Measurements from ENCODE around the gene LPP. TPM values are rescaled to one million over a fixed set of nuclear protein-coding genes. Genes with fewer than 3 reads are reported as not detected.
"Not testable (repeated sequence)": the region's sequence is repeated elsewhere in the genome, so short reads cannot be mapped to it uniquely, and the experiment has no call there.

LPP gene
- total RNA-seq, 1 donor from 2014 or later, result 210 TPM

DNA sequence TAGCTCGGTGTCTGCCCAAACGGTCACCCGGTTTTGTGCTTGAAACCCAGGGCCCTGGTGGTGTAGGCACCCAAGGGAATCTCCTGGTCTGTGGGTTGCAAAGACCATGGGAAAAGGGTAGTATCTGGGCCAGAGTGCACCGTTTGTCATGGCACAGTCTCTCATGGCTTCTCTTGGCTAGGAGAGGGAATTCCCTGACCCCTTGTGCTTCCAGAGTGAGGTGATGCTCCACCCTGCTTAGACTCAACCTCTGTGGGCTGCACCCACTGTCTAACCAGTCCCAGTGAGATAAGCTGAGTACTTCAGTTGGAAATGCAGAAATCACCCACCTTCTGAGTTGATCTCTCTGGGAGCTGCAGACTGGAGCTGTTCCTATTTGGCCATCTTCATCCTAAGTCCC is 274.0 kb downstream of the LPP start:
- not testable (repeated sequence) for DNase-seq (ENCODE audit: low spot score)

DNA sequence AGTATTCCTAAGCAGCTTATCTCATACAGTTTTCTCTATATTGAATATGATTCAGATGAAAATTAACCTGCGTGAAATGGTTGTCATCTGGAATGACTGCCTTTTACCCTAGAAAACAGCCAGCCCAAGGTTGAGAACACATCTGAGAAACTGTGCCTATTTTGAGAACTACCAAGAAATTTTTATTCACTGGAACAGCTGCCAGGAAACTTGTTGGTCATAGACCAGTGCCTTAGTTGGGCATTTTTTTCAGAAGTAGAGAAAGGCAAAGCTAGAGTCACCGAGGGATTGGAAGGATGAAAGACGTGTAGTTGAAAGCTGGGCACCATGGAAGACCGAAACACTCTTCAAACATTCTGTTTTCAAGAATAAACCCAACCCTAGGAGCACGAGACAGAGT is 277.1 kb downstream of the LPP start:
- DNase-seq (ENCODE audit: low spot score), result no peak

DNA sequence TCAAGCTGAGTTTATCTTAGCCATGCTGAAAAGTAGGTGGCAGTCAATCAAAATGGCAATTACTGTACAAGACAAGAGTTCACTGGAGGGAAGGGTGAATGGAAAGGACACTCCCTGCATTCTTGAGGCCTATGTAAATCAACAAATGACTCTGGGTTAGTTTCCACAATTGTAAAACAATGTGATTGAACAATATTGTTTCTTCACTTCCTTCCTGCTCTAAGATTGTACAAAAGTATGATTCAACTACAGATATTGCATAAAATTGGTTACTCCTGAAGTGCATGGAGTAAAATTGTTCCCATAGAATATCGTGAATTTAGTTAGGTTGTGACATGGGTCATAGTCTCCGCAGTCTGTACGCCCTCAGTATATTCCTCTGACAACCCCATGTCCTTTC is 277.6 kb downstream of the LPP start:
- no peak for DNase-seq (ENCODE audit: low spot score)

DNA sequence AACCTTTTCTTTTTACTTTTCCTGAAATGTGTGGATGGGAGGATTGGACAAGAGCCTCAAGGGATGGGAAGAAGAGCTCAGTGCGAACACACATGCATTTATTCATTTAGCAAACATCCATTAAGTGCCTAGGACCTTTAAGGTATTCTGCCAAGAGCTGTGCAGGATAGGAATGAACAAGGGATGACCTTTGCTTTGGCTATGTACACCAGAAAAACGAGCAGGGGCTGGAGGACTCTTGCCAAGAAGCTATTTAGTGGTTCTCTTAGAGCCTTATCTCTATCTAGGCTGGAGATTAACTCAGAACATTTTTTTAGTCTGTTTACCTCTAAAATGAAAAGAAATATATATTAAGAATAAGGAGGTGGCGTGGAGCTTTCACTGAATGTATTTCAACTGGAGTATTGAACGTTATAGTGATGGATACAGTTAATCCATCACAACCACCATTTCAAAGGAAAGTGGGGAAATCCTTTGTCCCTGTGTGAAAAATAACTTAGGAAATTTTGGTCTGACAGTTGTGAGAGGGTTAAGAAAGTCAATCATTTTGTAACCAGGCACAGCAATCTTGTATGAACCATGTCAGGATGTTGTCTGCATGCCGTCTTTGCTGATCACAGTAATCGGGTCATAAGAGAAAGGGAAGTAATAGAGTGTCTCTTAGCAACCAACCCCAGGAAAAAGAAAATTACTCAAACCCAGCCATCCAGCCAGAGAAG is 279.0 kb downstream of the LPP start:
- no peak for DNase-seq (ENCODE audit: low spot score)

DNA sequence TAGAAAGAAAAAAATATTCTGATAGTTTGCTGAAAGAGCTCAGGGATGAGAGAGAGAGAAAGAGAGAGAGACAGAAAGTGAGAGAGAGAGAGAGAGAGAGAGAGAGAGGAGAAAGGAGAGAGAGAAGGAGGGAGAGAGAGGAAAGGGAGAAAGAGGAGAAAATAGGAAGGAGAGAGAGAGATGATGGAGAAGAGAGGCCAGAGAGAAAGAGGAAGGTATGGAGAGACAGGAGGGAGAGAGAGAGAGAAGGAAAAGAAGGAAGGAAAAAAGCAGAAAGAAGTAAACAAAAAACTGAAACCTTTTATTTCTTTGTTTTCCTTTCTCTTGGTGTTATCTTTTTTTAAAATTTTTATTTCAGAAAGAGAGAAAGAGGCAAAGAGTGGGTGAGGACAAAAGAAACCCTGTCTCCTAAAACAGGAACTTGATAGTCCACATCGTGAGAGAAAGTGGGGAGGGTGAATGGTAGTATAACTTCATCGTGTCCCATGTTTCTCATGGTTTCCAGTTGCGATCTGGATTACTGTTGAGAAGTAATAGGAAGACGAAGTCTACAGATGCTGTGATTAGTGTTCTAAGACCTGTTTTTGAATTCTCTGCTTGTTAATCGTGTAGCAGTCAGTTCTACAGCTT is 279.7 kb downstream of the LPP start:
- no peak for DNase-seq (ENCODE audit: low spot score)

DNA sequence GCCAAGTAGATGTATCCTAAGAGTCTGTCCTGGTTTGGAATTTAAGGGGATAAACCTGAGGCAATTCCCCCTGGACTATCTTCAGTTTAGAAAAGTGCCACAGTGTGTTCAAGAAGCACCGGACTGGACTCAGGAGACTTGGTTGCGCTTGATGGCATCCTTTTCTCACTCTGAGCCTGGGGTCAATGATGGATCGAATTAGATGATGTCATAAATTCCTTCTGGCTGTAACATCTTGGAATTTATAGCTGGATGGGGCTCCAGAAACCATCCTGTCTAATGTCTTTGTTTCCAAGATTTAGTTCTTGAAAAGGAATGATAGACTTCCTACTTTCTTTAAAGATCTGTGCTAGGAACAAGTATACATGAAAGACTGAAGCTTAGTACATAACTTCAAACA is 280.6 kb downstream of the LPP start:
- no peak for DNase-seq (ENCODE audit: low spot score)

DNA sequence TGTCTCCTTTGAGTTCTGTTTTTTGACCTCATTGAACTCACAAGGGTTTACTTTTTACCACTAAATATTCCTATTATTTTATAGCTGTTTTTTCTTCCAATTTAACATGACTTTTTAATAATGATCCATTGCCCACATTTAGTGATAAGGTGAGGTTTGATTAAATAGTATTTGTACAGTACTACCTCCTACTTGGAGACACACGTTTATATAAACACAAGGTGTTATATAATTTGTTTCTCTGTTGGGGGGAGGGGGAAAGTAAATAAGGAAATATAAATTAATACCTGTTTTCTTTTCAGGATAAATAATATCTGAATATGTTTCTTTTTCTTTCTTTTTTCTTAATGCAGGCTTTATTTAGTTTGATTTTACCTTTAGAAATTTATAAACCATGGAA is 281.3 kb downstream of the LPP start:
- no peak for DNase-seq (ENCODE audit: low spot score)

DNA sequence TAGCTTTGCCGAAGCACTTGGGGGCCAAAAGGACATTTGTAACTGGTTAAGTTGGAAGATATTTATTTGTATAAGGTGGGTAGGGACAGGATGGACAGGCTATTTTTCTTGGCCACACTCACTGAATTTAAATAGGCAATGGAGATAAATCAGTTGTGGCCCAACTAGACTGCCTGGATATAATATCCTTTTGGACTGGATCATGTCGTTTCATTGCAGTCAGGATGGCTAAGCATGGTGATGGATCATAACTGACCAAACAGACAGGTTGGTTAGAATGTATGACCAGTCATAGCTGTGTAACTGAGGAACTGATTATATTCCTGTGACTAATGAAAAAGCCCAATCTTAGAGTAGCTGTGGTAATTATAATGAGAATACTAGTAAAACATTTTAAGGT is 284.0 kb downstream of the LPP start:
- DNase-seq (ENCODE audit: low spot score), result no peak

DNA sequence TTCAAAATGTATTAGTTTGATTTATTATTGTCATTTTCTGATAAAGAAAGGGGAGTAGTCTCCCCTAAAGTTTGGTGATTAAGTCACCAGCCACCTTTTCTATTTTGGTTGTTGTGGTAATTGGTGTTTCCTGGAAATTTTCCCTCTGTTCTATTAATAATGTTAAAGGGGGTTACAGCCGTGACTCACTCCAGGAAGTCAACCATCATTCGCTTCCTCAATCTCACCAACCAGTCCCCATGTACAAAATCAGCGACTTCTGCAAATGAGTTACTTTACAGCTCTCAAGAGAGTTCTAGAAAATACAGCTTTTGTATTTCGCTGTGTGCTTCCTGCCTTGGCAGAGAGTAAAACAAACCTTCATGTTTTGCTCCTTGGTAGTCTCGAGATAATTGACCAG is 285.1 kb downstream of the LPP start:
- DNase-seq (ENCODE audit: low spot score), result no peak

DNA sequence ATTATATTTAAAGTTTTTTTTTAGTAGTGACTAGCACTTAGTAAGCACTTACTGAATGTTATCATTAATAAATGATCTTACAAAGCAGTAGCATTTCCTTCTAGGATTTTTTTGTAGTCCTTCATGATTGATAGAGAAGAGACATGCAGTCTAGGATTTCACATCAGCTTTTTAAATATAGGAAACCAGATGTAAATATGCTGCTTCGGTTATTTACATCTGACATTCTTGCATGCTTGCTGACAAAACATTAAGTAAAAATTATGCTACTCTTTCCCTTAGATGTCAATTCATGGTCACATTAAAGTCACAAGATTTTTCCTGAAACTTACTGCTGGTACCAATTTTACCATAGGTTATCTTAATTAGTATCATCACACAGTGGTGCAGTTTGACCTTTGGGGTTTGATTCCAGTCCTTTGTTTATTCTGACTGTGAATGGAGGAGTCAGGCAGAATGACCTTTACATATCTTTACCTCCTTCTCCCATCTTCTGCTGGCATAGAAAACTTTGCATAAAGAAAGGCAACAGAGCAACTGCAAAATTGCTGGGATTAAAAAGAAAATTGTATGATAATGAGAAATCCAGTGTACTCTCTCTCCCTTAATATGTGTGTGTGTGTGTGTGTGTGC is 286.5 kb downstream of the LPP start:
- DNase-seq (ENCODE audit: low spot score), result no peak

DNA sequence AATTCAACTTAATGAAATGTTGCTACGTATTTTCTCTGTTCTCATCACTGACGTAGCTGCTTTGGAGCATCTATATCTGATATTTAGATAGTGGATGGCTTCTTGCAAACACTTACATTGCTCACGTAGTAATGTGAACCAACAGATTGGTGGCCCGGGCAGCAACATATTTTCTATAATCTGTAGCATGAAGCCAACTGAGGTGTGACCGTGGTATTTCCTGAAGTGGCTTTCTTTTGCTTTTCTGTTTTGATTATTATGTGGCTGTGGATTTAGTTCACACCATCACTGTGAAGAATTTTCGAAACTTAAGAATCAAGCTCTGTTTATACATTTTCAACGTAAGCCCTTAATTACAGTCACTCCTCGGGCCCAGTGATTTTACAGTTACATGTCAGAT is 288.5 kb downstream of the LPP start:
- no peak for DNase-seq (ENCODE audit: low spot score)

DNA sequence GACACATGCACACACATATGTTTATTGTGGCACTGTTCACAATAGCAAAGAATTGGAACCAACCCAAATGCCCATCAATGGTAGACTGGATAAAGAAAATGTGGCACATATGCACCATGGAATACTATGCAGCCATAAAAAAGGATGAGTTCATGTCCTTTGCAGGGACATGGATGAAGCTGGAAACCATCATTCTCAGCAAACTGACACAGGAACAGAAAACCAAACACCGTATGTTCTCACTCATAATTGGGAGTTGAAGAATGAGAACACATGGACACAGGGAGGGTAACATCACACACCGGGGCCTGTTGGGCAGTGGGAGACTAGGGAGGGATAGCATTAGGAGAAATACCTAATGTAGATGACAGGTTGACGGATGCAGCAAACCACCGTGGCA is 291.2 kb downstream of the LPP start:
- DNase-seq (ENCODE audit: low spot score), result not testable (repeated sequence)

DNA sequence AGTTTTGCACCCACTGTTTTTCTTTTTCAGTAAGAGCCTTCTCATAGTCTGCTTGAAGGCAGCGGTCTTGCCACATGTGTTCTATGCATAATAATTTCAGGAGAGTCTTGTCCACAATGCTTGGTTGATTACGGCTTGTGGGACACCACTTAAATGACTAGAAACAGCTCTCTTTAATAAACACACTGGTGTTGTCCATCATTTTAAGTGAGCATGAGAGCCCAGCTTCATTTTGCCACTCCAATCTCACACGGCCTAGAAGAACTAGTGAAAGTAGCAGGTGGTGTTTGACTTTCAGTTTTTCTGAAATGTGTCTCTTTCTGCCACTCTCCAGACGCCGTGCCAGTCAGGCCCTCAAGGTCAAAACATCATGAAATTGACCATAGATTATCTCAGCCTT is 292.1 kb downstream of the LPP start:
- no peak for DNase-seq (ENCODE audit: low spot score)

DNA sequence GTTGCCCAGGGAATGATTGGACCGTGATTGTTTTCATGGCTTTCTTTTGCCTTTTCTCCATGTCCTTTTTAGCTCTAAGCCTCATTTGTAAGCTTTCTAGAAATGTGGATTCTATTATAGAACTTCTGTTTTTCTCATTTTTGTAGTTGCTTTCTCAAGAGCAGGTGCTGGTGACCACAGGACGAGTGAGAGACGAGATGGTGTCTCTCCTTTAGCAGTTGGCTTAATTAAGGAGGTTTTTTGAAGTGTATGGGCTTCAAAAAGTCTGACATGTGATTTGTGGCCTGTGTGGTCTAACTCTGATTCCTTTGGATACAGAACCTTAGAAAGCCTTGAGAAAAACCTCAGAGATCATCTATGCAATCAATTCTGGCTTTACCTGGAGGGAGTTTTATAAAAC is 292.8 kb downstream of the LPP start:
- DNase-seq (ENCODE audit: low spot score), result no peak

DNA sequence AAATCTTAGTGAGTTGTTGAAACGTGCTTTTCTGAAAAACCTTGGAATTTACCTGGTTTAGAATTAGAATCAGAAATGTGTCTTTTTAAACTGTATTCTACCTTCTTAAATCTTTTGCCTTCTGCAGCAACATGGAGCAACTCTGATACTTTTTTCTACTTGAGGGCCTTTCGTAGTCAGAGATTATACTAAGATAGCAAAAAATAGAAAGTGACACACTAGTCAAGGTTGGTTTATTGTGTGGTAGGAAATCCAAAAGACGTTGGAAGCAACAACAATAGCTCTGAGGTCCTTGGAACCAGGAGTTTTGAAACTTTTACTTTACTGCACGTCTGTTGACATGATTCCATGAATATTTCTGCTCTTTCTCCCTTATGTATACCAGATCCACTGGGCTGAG is 294.9 kb downstream of the LPP start:
- no peak for DNase-seq (ENCODE audit: low spot score)

DNA sequence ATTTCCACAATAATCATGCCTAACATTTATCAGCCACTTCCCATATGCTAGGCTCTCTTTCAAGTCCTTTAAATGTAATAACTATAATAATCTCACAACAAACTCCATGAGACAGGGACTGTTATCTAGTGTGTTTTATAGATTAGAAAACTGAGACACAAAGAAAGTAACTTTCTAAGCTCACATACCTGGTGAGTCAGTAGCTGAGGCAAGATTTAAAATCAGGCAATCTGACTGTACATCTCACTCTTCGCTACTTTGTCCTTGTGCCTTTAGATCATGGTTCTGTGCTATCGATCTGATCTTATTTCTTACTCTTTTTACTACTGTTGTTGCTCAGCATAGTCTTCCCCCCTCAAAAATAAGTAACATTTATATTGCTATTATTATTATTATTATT is 295.5 kb downstream of the LPP start:
- no peak for DNase-seq (ENCODE audit: low spot score)

DNA sequence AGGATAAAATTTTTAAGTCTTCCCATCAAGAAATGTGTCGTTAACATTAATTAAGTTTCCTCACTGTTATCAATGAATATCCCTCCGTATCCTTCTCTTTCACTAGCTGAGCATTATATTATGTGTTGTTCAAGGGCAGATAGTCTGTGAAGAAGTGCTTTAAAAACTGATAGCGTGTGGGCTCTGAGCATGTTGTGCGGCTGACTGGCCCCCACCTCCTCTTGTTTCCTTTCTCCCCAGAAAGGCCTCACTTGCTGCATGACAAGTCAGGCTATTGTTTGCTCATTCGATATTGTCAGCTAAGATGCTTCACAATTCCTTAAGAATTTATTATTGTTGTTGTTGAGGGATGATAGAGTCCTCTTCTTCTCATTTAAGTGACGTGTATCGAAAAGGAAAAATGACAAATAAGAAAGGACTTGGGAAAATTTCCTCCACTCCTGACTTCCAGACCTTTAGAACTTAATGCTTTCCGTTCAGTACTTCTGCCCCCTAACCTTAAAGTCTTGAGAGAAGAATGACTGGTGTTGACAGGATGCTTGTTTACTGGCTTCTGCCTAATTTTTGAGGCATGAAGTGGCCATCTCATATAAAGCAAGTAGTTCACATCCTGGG is 298.3 kb downstream of the LPP start:
- DNase-seq (ENCODE audit: low spot score), result no peak

DNA sequence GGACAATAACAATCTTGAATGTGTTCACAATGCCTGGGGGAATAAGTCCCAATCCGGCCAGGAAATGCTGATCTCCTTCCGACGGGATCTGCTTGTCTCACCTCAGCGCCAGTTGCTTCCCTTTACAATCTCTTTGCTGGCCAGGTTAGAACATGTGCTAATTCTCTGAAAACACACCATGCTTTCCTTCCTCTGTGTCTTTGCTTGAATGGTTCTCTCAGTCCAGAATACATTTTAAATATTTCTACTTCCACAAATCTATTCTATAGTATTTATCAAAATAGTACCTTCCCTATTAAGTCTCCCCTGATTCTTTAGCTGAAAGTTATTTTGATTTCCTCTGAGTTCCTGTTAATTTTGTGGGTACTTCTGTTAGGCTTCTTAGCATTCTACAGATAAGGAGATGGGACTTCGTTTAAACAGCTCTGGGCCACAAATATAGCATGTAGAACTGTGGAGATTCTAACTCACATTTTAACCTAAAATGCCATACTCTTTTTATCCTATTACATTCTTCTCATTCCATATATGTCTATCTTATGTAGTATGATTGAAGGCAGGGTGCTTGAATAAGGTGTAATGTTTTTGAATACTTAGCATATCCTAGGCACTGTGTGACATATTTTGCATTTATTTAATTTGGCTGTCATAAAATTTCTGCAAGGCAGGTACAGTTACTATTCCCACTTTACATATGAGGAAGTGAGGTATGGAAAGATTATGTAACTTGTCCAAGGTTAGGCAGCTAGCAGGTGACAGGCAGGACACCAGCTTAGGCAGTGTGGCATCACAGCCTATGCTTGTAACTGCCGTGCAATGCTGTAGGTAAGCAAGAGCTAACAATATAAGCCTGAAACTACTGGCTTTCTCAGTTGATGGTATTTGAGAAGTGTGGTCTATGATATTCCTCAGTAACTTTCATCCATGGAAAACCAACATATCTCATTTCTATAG is 299.8 kb downstream of the LPP start:
- DNase-seq (ENCODE audit: low spot score), result no peak

DNA sequence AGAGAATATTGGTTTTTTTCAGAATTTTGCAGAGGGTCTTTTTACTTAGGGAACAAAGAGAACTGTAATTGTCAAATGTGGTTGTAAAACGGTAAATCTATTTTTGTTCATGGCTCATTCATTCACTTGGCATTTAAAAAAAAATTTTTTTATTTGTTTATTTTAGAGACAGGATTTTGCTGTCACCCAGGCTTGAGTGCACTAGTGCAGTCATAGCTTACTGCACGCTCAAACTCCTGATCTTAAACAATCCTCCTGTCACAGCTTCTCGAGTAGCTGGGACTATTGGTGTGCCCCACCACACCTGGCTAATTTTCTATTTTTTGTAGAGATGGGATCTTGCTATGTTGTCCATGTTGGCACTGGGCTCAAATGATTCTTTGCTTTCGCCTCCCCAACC is 301.8 kb downstream of the LPP start:
- DNase-seq (ENCODE audit: low spot score), result no peak

DNA sequence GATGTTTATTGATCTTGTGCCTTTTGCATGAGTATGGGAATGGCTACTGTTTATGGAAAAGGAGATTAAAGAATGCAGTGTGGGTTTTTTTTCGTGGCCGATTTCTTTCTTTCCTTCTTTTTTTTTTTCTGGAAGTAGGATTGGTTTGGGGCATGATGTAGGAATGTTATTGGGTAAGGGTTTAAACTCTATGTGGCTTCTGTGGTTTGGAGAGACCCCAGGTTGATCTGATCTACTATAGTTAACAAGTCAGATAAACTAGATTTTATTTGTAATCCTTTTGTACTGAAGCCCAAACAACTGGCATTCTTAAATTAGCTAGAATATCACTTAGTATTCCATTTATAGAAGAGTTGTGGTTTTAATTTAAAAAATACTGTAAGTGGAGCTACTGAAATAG is 304.8 kb downstream of the LPP start:
- DNase-seq (ENCODE audit: low spot score), result no peak

DNA sequence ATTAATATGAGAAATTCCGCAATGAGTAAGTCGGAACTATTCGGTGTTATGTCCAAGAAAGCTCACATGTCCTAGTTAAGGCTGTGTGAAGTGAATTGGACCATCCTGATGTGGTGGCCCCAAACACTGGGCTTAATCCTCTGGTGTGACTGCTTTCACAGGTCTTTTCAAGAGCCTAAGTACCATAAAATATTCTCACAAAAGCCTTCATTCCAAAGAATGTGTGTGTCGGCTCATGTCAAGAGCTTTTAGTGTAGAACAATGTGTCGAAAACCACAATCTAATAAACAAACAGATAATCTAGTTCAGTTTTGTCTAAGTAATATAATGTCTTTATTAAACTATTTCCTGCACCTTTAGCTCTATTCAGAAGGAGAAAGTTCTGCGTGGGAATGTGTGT is 311.4 kb downstream of the LPP start:
- DNase-seq (ENCODE audit: low spot score), result no peak
